PFSK-1 (cell line): ENCODE results near the gene OVOL3.

Experiments used
- POLR2AphosphoS5 ChIP-seq: IDR thresholded peaks from 2 replicates; pipeline ENCODE4 v1.6.1; 2012; ENCODE audit warnings: low read depth, mild to moderate bottlenecking, control low read depth, low read length, moderate library complexity
- TAF1 ChIP-seq: IDR thresholded peaks from 2 replicates; pipeline ENCODE4 v1.6.1; 2012; ENCODE audit warnings: low read length, control low read depth, borderline replicate concordance; ENCODE audit not compliant: insufficient read depth

DNA sequence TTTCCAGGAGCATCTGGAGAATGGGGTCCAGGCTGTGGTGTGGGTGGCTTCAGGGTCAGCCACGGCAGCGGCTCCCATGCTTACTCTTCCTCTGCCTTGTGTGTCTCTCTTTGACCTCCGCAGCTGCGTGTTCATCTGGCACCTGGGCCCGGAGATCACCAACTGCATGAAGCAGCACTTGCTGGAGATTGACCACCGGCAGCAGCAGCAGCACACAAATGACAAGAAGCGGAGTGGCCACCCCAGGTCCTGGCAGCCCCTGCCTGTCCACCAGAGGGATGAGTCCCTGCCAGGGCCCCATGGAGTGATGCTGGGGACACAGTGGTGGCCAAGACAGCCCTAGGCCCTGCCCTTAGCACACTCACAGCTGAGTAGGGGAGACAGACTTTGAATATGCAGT lies 18.4 kb upstream of the OVOL3 start:
- TF ChIP-seq POLR2AphosphoS5 (no peak), TAF1 (no peak)
